A204.1 (cell line): ENCODE results near the gene NAT16.
"Not testable (repeated sequence)": the region's sequence is repeated elsewhere in the genome, so short reads cannot be mapped to it uniquely, and the experiment has no call there.

Source experiments
- FAIRE-seq: peaks from 2 replicates; lab custom pipeline; 2012; peaks lifted over from hg19 to GRCh38; lab: Jason Lieb, UNC

NAT16 gene

DNA sequence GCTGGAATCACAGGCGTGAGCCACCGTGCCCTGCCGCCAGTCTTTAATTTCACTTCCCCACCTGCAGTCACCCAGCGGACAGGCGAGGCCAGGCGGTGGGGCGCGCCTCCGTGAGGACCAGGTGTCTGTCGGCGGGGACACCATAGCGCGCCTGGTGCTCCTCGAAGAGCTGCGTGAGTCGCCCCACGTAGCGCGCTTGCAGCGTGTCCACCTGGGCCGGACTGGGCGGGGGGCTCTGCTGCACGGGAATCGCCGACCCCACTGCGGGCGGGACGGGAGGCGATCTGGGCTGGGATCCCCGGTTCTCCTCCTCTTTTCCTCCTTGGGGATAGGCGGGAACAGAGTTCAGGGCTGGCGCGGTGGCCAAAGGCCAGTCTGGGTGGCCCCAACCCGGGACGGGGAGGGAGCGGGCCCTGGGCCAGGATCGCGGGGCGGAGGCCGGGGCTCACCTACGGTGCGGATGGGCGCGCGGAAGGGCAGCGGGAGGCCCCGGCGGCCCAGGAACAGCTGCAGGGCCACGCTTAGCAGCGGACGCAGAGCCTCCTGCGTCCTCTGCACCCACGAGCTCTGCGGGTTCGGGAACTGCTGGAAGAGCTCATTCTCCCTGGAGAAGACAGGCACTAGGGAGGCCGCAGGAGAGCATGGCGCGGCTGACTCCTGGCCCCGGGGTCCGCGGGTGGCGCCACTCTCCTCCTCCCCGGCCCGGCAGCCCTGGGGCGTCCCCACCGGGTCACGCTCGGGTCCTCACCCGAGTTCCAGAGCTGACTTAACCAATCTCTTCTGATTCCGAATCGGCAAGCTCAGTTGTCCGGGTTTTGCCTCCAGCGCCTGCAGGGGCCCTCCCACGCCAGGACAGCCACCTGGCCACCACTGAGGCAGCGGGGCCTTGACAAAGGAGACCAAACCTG, 21.9 kb upstream of the NAT16 start:
- FAIRE-seq, result no peak

DNA sequence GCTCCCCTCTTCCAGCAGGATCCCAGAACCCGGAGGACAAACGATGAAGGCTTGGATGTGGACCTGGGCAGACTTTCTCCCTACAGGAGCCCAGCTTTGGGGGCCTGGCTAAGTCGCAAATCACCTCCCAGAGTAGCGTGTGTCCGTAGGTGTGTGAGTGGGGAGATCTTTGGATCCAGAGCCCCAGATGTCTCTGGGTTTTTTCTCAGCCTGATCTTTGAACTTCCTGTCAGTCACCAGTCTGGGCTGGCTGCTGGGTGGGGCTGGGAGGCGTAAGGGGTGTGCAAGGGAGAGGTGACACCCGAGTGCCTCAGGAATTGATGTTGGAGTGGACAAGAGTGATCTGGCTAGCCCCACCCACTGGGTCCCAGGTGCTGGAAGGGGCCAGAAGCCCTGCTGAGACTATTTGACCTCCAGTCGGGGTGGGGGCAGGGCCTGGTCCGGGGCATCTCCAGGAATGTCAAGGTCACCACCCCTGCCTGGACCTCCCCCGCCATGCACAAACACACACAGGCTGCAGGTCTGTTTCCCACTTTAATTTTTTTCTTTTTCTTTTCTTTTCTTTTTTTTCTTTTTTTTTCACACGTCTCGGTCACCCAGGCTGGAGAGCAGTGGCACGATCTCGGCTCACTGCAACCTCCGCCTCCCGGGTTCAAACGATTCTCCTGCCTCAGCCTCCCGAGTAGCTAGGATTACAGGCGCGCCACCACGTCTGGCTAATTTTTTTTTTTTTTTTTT, 20.9 kb upstream of the NAT16 start, which contains the start of gene MOGAT3:
TSS of gene MOGAT3 (minus strand) at position 175 of the 738 bp plus-strand sequence. CDS start 182 bp downstream, outside the sequence.
- FAIRE-seq, result no peak

DNA sequence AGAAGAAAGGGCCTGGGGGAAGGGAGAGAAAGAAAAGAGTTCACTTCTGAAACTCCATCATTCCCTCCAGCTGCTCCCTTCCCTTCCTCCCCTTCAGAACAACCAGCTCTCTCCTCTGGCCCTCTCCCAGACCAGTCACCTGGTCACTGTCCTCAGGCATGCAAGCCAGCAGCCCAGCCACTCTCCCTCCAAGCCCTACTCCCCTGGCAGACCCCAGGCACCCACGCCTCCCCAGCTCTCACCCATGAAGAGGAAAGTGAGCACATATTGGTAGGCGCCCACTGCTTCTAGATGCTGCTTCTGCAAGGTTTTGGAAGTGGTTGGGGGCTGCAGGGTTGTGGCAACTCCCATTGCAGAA, 20.4 kb upstream of the NAT16 start:
- no peak for FAIRE-seq

DNA sequence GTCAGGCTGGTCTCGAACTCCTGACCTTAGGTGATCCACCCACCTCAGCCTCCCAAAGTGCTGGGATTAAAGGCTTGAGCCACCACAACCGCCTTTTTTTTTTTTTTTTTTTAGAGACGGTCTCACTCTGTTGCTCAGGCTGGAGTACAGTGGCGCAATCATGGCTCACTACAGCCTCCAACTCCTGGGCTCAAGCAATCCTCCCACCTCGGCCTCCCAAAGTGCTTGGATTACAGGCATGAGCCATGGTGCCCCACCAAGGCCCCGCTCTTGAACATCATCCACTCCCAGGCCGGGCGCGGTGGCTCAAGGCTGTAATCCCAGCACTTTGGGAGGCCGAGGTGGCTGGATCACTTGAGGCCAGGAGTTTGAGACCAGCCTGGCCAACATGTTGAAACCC, 19.4 kb upstream of the NAT16 start:
- not testable (repeated sequence) for FAIRE-seq

DNA sequence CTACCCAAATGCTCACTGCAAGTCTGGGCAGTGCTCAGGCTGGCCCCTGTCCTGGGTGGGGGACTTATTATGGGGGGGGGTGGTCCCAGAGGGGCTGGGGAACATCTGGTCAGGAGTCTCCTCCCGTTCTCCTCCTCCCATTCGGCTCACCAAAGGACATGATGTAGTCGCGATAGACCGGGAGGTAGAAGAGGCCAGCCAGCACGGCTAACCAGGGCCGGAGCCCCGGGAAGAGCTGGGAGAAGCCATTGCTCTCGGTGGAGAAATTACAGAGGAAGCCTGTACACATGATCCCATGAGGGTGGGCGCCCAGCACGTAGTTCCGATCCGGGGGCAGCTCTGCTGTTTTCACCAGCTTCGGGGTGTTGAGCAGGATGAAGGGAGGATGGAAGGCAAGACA, 18.4 kb upstream of the NAT16 start:
- no peak for FAIRE-seq

DNA sequence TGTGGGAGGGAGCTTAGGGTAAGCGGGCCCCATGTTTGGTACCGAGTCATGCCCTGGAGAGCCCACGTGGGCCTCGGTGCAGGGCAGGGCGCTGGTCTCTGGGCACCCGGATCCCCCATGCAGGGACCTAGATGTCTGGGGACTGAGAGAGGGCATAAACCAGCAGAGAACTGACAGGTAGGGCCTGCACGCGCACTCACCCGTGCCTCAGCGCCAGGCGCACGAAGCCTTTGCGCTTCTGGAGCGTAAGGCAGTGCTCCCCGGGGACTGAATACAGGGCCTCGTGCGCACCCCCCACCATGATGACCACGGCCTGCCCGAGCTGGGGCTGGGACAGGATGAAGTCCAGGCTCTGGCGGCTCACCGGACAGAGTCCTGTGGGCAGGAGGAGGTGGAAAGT, 17.9 kb upstream of the NAT16 start:
- no peak for FAIRE-seq

DNA sequence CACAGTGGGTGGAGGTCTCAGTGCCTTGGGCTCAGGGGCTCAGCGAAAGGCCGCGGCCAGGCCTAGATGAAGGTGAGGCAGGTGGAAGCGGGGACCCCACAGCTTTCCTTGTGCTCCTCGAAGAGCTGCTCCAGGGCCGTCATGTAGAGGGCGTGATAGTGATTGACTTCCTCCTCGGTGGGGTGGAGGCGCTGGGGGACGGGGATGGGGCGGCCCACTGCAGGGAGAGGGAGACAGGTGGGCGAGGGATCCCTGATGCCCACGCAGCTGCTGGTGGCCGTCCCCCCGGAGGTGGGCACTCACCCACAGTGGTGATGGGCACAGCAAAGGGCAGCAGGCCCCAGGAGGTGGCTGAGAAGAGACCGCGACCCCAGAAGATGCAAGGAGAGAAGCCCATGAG, 15.8 kb upstream of the NAT16 start:
- FAIRE-seq, result no peak

DNA sequence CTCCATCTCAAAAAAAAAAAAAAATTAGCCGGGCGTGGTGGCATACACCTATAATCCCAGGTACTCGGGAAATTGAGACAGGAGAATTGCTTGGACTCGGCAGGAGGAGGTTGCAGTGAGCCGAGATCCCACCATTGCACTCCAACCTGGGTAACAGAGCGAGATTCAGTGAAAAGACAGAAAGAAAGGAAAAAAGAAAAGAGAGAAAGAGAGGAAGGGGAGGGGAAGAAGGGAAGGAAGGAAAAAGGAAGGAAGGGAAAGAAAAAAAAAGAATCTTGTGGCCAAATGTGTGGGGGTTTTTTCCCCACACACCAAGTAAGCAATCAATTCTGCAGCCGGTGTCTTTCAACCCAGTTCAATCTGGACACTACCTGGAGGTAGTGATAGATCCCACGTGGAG, 9.0 kb upstream of the NAT16 start:
- no peak for FAIRE-seq

DNA sequence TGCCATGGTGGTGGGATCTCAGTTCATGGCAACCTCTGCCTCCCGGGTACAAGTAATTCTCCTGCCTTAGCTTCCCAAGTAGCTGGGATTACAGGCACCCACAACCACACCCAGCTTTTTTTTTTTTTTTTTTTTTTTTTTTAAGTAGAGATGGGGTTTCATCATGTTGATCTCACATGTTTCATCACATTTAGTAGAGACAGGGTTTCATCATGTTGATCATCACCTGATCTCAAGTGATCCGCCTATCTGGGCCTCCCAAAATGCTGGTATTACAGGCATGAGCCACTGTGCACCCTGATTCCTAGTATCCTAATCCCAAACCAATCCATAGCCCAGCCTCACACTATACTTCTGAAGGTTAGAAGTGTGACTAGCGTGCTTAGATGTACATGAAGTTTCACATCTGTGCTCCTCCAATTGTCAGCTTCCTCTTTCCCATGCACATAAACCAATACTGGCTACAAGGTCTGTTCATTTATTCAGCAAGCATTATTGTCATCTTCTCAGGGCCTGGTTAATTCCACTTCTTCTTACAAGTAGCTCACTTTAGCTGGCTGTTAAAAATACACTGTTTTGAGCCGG, 6.8 kb upstream of the NAT16 start:
- no peak for FAIRE-seq

DNA sequence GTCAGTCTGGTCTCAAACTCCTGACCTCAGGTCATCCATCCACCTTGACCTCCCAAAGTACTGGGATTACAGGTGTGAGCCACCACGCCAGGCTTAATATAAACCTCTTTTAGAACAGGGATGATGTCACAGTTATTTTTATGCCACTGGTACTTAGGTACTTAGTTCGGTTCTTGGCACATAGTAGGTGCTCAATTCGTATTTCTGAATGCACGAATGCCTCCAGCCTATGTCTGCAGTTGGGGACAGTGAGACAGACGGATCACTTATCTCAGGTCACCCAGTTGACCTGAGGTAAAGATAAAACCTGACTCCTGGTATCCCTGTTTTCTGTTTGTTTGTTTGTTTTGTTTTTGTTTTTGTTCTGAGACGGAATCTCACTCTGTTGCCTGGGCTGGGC, 6.1 kb upstream of the NAT16 start:
- no peak for FAIRE-seq

DNA sequence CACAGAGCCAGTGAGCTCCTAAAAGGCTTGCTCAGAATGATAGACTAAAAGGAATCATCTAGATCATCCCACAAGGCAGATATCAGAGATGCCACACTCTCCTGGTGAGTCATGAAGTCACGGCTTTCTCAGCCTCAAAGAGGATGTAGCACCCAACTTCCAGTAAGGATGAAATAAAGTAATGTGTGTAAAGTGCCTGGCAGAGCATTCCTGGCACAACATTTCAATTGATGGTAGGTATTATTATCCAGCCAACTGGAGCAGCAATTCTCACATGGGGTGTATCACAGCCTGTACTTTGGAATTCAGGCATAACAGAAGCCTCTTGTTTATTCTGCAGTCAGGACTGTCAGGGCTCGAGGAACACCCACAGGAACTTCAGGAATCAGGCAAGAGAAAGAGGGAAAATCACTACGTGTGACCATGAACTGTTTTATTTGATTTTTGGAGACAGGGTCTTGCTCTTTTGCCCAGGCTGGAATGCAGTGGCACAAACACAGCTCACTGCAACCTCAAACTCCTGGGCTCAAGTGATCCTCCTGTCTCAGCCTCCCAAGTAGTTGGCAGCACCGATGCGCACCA, 5.3 kb upstream of the NAT16 start:
- FAIRE-seq, result no peak

DNA sequence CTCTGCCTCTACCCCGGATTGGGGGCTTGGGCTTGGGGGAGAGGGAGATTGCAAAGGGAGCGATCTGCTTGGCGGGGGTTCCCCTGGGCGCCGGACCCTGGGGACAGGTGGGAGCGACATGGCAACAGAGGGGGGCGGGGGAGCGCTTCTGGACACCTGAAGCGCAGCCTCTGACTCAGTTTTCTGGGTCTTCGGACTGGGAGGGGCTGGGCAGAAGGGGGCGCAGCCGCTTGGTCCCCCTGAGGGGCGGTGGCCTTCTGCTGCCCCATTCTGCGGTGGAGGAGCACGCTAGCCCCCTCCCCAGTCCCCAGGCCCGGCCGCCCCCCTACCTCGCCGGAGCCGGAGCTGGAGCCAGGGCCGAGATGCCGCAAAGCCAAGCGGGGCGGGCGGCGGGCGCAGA, 380 bp downstream of the NAT16 start:
- no peak for FAIRE-seq

DNA sequence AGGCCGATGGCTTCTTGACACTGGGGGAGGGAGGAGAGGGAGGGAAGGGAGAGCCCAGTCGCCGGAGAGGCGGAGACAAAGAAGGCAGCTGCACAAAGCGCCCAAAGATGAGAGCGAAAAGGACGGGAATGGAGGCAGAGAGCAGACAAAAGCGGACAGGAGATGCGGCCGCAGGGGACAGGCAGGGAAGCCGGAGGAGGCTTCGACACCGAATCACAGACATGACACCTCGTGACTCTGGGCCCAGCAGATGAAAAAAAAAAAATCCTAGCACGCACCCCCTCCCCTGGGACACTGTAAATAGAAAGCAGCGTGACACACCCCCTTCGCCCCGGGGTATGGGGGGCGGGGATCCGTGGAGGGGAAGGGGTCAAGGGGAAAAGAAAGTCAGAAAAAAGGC, 976 bp downstream of the NAT16 start:
- FAIRE-seq, result no peak

DNA sequence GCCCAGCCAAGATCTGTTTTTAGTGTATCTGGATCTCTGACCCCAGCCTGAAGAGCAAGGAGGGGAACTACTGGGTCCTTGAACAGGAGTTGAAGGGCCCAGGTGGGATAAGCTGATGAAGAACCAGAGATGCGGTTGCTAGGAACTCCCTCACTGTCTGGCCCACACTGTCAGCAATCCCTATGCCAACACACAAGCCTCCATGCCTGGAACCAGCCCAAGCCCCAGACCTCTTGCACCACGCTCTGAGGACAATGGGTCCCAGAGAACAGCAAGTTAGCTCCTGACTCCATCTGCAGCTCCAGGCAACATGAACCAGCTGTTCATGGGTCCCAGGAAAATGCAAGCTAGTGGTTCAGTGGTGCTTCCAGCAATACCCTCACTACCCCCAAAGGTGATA, 2.4 kb downstream of the NAT16 start:
- no peak for FAIRE-seq

DNA sequence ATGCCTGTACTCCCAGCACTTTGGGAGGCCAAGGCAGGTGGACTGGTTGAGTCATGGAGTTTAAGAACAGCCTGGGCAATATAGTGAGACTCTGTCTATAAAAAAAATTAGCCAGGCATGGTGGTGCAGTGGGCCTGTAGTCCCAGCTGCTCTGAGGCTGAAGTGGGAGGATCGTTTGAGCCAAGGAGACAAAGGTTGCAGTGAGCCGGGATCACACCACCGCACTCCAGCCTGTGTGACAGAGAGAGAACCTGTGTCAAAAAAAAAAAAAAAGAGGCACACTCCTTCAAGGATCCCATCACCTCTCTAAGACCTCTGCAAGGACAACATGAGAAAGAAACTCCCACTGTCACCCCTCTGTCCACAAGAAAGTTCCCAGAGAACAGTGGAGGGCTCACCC, 4.4 kb downstream of the NAT16 start:
- no peak for FAIRE-seq

DNA sequence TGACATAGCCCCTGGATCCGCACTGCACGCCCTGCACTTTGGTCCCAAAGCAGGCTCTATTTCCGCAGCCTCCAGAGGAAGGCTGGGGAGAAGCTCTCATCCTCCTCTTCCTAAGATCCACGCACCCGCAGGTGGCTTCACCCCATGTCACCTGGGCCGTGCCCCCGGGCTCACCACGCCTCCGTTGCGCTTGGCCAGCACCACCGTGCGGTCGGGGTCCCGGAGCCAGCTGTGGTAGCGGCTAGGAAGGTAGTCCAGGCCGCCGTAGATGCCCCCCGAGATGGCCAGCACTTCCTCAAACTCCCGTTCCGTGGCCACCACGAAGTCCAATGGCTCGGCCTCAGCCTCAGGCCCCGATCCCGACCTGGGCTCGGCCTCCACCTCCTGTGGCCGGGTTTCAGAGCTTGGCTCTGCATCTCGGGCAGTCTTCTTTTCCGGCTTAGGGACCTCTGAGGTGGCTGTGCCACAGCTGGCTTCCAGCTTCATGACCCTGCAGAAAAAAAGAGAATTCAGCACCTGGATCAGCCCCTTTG, 5.7 kb downstream of the NAT16 start:
- FAIRE-seq, result no peak

DNA sequence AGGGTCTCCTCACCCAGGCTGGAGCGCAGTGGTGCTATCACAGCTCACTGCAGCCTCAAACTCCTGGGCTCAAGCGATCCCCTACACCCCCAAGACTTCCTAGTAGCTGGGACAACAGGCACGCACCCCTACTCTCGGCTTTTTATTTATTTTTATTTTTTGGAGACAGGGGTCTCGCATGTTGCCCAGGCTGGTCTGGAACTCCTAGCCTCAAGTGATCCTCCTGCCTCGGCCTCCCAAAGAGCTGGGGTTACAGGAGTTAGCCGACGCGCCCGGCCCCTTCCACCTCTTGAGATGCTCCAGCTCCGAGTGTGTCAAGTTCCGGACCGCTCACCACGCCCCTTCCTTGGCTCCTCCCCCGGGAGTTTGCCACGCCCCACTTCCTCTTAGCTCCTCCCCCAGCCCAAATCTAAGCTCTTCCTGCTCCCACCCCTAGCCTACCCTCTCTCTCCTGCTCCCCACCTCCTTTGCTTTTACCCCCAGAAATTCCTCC, 6.3 kb downstream of the NAT16 start:
- no peak for FAIRE-seq

DNA sequence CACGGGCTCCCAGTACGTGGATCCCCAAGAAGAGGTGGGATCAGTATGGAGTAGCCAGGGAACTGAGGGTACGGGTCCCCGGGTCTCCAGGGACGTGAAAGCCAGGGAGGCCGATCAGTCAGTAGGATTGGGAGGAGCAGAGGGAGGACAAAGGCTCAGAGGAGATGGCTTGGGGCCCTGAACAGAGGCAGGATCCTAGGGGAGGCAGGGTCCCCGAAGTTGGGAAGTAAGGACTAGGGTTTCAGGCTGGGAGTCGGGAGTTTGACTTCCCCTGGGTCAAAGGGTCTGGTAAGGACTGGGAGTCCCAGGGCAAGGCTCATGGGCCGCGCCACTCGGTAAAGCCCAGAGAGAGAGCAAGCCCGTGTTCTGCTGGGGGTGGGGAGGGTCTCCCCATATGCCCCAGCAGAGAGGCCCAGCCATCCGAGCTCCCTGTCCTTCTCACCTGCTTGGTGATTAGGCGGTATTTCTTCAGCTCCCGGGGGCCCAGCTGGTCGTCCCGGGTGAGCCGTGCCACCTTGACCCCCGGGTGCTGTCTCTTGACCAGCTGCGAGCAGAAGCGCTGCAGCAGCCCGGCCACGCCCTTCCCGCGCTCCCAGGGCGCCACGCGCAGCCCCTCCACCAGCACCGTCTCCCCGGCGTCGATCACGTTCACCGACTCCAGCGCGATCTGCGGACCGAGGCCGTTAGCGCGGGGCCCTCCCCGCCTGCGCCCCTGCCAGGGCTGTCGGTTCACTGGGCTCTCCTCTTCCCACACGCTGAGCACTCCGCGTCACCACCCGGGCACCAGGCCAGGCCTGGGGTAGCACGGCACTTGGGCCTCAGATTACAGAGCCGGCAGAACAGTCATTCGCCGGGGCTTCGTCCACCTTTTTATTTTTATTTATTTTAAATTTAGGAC, 7.0 kb downstream of the NAT16 start:
- no peak for FAIRE-seq

DNA sequence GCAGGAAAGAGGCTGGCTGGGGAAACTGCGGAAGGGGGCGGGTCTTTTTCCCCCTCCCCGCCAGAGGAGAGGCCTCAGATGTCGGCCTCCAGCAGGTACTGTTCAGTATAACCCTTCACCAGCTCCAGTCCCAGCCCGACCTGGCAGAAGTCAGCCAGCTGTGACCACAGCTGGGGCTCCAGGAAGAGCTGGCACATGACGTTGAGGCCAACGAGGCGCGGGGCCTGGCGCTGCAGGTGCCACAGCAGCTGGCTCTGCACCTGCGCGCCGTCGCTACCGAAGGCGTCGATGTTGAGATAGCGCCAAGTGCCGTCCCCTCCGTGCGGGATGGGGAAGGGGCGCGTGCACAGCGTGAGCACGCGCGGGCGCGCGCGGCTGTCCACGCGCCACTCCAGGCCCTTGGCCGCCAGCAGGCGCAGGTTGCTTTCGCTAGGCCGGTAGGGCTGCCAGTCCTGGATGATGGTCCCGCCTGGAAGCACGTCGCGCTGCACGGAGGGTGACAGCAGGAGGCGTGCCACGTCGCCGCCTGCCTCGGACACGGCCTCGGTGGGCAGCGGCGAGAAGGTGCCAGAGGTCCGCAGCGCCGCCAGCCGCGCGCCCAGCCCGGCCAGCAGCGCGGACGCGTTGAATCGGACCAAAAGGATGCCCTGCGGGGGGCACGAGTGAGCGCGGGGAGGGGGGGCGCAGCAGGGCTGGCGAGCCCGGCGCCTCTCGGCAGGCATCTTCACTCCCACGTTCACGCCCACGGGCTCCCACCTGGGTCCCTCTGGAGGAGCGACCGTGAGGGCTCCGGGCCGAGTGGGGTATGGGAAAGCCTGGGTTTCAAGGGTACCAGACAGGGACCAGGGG, 7.9 kb downstream of the NAT16 start:
- no peak for FAIRE-seq

DNA sequence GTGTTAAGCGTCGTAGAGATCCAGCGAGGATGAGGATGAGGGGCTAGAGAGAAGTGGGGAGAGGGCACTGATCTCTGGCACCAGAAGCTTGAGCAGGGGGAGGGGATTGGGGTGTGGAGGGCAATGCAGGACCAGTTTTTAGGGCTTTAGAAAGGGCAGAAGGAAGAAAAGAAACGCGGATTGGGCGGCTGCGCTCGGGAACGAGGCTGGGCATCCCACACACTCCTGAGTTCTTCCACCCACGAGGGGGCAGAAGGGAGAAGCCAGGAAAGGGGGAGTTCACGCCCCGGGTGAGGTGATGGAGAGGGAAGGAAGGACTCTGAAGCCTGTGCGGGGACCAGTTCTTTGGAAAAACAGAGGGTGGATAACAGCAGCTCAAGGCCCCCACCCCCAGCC, 8.7 kb downstream of the NAT16 start:
- FAIRE-seq, result no peak
